Measurements from ENCODE around the gene KCNB1.
"Not testable (repeated sequence)": the region's sequence is repeated elsewhere in the genome, so short reads cannot be mapped to it uniquely, and the experiment has no call there.

KCNB1 gene

GRCh38 chr20:49316704-49317103 lies 165.8 kb downstream of the KCNB1 start:
- TF ChIP-seq, protein P1, sequence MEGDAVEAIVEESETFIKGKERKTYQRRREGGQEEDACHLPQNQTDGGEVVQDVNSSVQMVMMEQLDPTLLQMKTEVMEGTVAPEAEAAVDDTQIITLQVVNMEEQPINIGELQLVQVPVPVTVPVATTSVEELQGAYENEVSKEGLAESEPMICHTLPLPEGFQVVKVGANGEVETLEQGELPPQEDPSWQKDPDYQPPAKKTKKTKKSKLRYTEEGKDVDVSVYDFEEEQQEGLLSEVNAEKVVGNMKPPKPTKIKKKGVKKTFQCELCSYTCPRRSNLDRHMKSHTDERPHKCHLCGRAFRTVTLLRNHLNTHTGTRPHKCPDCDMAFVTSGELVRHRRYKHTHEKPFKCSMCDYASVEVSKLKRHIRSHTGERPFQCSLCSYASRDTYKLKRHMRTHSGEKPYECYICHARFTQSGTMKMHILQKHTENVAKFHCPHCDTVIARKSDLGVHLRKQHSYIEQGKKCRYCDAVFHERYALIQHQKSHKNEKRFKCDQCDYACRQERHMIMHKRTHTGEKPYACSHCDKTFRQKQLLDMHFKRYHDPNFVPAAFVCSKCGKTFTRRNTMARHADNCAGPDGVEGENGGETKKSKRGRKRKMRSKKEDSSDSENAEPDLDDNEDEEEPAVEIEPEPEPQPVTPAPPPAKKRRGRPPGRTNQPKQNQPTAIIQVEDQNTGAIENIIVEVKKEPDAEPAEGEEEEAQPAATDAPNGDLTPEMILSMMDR (IDR thresholded peaks at IDR 0.05; ENCODE audit: borderline replicate concordance, control extremely low read depth, extremely low read depth, insufficient read depth, missing control alignments), result no peak
- no peak for DNase-seq (ENCODE audit: low spot score)
- in situ Hi-C loops (cut with MboI; ENCODE audit: low sequenced_read_pairs, unreplicated experiment), result no loop called here

DNA sequence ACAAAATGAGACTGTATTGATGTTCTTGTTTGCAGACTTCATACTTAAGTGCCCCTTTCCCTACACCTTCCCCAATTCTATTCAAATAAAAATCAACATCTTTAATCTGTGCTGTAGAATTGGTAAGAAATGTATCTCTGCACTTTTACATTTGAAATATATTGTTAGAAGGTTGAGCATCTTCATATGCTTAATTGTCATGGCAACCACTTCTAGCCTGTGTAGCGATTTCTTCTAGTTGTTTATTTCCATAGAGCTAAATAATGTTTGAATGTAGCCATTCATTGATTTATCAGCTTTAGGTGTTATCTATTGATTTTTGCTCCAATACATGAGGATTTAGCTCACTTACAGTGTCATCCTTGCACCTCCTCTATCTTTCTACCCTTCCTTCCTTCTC lies 166.9 kb downstream of the KCNB1 start:
- TF ChIP-seq, protein P1 (IDR thresholded peaks at IDR 0.05; ENCODE audit: borderline replicate concordance, control extremely low read depth, extremely low read depth, insufficient read depth, missing control alignments), result no peak
- no peak for DNase-seq (ENCODE audit: low spot score)
- in situ Hi-C loops (cut with MboI; ENCODE audit: low sequenced_read_pairs, unreplicated experiment), result no loop called here

GRCh38 chr20:49314052-49314451 lies 168.4 kb downstream of the KCNB1 start:
- DNase-seq (ENCODE audit: low spot score); in situ Hi-C loops (cut with MboI; ENCODE audit: low sequenced_read_pairs, unreplicated experiment): not testable (repeated sequence)

All from GM13976 (cell line).